VCaP (cell line): ENCODE measurements around the gene TCEAL5.
"Not testable (repeated sequence)": the region's sequence is repeated elsewhere in the genome, so short reads cannot be mapped to it uniquely, and the experiment has no call there.

Experiments
- H3K27ac ChIP-seq: fragments of 450-650 bp; 2 replicates; pipeline ENCODE4 v1.5.1; 2017
- TF ChIP-seq, protein P1 (sequence below): fragments of 450-650 bp; conservative IDR thresholded peaks from 2 replicates; pipeline ENCODE4 v1.5.1; 2017; ENCODE audit warnings: mild to moderate bottlenecking, moderate library complexity

The TCEAL5 gene, protein sequence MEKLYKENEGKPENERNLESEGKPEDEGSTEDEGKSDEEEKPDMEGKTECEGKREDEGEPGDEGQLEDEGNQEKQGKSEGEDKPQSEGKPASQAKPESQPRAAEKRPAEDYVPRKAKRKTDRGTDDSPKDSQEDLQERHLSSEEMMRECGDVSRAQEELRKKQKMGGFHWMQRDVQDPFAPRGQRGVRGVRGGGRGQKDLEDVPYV

DNA sequence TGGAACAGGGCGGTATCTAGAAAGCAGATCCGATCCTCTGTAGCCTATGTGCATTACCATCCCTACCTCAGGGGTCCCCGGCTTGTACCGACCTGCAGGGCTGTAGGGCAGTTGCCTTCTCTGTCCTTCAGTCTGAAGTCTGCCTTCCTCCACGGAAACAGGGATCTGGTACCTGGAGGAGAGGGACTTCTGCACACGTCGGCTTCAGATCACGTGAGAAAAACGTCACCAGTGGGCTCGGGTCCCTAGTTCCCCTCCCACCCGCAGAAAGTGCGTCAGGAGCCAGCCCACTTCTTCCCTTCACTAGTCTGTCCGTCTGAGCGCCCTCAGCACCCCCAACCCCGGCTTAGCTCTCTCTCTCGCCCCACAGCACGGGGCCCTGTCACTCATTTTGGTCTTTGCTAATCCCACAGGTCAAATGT lies at the start of gene TCEAL5:
Gene TCEAL5, minus strand, starts transcription at position 170 of the 422 bp plus-strand sequence. CDS start 2,187 bp downstream, outside the sequence.
- no peak within 1 kb of the TSS for H3K27ac ChIP-seq
- TF ChIP-seq, protein P1, sequence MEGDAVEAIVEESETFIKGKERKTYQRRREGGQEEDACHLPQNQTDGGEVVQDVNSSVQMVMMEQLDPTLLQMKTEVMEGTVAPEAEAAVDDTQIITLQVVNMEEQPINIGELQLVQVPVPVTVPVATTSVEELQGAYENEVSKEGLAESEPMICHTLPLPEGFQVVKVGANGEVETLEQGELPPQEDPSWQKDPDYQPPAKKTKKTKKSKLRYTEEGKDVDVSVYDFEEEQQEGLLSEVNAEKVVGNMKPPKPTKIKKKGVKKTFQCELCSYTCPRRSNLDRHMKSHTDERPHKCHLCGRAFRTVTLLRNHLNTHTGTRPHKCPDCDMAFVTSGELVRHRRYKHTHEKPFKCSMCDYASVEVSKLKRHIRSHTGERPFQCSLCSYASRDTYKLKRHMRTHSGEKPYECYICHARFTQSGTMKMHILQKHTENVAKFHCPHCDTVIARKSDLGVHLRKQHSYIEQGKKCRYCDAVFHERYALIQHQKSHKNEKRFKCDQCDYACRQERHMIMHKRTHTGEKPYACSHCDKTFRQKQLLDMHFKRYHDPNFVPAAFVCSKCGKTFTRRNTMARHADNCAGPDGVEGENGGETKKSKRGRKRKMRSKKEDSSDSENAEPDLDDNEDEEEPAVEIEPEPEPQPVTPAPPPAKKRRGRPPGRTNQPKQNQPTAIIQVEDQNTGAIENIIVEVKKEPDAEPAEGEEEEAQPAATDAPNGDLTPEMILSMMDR = no peak

DNA sequence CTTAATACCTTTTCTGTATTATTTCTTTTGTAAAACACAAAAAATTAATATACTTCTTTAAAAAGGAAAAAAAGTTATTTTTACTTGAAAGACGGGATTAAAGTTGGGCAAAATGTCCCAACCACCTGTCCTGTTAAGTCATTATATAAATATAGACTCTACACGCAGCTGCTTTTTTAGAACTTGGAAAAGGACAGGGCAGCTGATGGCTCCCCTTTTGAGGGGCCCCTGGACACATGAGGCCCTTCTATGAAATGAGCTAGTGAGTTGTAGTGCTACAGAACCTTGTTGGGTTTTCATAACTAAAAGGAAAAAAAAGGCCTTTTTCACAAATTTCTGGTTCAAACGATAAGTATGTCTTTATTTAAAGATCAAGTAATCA lies 34.8 kb upstream of the TCEAL5 start:
- TF ChIP-seq, protein P1 = no peak
- H3K27ac ChIP-seq = no peak overlapping the region

GRCh38 chrX:103310555-103311398 lies 34.2 kb upstream of the TCEAL5 start, which contains the start of gene BEX2:
Gene BEX2 (minus strand): TSS chrX:103310990. CDS start chrX:103309976, 1,014 bp downstream.
- no peak within 1 kb of the TSS for H3K27ac ChIP-seq
- TF ChIP-seq, protein P1 = no peak

DNA sequence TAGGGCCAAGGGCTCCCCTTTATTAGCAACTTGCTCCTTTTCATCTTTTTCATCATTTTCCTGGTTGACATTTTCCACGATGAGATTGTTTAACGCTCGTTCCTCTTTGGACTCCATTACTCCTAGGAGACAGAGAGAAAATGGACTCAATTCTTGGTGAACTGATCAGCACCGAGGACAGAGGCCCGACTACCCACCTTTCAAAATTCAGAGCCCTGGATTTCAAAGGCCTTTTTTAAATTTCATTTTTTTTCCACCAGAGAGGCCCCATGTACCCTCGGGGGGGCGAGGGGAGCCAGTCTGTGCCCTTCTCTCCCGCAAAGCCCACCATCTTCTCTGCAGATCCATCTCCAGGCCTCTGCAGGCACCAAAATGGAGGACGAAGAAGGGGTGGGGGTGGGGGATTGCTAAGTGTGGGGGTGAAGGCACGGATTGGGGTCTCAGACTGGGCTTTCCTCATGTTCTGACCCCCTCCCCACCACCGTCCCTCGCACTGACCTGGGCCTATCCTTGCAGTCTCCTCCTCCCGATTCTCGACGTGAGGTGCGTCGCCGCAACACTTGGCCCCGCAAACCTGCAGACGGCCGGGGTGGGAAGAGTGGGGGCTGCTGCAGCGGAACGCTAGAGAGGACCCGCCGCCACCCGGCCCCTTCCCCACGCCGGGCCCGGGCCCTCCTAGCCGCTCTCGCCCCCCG lies 33.5 kb upstream of the TCEAL5 start:
- no peak overlapping the region for H3K27ac ChIP-seq
- TF ChIP-seq, protein P1 = no peak

DNA sequence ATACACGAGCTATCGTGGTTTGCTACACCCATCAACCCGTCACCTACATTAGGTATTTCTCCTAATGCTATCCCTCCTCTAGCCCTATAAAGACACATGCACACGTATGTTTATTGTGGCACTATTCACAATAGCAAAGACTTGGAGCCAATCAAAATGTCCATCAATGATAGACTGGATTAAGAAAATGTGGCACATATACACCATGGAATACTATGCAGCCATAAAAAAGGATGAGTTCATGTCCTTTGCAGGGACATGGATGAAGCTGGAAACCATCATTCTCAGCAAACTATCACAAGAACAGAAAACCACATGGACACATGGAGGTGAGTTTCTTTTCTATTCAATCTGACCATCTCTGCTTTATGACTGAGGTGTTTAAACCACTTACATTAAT lies 29.1 kb upstream of the TCEAL5 start:
- H3K27ac ChIP-seq = not testable (repeated sequence)

GRCh38 chrX:103304705-103305104 lies 28.2 kb upstream of the TCEAL5 start:
- H3K27ac ChIP-seq = no peak overlapping the region
- TF ChIP-seq, protein P1 = no peak

GRCh38 chrX:103293118-103293517 lies 16.6 kb upstream of the TCEAL5 start:
- H3K27ac ChIP-seq = no peak overlapping the region
- TF ChIP-seq, protein P1 = no peak
